ENCODE data around the gene TFDP1. TPM values are rescaled to one million over a fixed set of nuclear protein-coding genes. Genes with fewer than 3 reads are reported as not detected.

TFDP1 gene
- total and polyA plus RNA-seq, 12 donors = 16.4 to 51.4 (median 37.5) TPM

DNA sequence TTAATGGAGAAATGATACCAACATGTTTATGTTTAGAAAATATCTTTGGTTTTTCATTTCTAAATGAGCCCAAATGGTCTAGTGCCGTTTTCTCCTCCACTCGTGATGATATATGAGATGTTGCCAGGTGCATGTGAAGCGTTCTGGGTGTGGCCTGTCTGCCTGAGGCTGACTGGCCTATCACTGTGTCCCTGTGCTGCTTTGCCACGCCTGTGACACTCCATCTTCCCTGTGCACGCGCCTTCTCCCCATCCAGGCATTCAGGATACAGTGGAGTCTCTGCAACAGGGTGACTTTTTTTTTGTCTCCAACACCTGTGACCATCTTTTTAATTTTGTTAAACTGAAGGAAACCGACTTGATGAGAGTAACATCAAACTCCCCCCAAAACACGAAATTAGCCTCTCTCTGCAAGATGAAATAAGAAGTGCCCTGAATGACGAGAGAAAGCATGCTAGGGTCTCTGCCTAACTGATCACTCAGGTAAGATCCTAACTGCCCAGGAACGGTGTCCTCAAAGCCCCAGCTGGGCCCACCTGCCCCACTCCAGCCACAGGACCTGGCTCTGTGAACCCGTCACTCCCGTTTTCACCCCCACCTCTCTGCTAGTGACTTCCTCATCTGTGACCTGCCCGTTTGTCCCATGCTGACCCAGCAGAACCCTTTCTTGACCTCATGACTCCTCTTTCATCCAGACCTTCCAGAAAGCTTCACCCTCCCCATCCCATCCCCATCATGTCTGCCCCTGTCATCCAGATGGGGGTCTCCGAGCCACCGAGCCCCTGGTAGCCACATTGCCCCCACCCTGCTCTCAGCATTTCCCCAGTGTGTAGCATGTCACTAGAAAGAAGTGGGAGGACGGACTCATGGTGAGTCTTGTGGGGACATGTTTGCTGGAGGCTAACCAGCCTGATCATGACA, 33.2 kb upstream of the TFDP1 start:
- intact Hi-C loops (cut with DNase I) = loop anchor here in 1 of 10 donors (10.0 kb wide), 1 partner anchor 87 kb away; no protein-coding TSS in a partner anchor
- WGBS, 2 donors = 87 to 95% methylated on average over 16 of the region's 16 CpGs
- ATAC-seq (no peak), DNase-seq (no peak)
- H3K27ac ChIP-seq = no peak overlapping the region
- H3K9me3 ChIP-seq = no peaks in the 10 kb centered on the region
- H3K4me3 ChIP-seq = no peak overlapping the region
- no peaks in the 10 kb centered on the region for H3K27me3 ChIP-seq
- H3K36me3 ChIP-seq = peaks cover 0 to 65% (median 6%) of the 10 kb centered on the region in 9 donors
- TF ChIP-seq, protein P1, sequence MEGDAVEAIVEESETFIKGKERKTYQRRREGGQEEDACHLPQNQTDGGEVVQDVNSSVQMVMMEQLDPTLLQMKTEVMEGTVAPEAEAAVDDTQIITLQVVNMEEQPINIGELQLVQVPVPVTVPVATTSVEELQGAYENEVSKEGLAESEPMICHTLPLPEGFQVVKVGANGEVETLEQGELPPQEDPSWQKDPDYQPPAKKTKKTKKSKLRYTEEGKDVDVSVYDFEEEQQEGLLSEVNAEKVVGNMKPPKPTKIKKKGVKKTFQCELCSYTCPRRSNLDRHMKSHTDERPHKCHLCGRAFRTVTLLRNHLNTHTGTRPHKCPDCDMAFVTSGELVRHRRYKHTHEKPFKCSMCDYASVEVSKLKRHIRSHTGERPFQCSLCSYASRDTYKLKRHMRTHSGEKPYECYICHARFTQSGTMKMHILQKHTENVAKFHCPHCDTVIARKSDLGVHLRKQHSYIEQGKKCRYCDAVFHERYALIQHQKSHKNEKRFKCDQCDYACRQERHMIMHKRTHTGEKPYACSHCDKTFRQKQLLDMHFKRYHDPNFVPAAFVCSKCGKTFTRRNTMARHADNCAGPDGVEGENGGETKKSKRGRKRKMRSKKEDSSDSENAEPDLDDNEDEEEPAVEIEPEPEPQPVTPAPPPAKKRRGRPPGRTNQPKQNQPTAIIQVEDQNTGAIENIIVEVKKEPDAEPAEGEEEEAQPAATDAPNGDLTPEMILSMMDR (IDR thresholded peaks at IDR 0.05) = no peak
- peaks cover 15 to 45% (median 24%) of the 10 kb centered on the region in 9 donors for H3K4me1 ChIP-seq

- no peak overlapping the region for H3K4me3 ChIP-seq
- no peak for DNase-seq
- H3K27ac ChIP-seq = no peak overlapping the region
- no peaks in the 10 kb centered on the region for H3K27me3 ChIP-seq
- TF ChIP-seq, protein P1 (IDR thresholded peaks at IDR 0.05) = no peak
- H3K9me3 ChIP-seq = no peaks in the 10 kb centered on the region
- ATAC-seq = no peak
- H3K4me1 ChIP-seq = peaks cover 9 to 38% (median 18%) of the 10 kb centered on the region in 9 donors
- intact Hi-C loops (cut with DNase I) = loop anchor here in 1 of 10 donors (10.0 kb wide), 1 partner anchor 87 kb away; no protein-coding TSS in a partner anchor
- H3K36me3 ChIP-seq = peaks cover 0 to 62% (median 6%) of the 10 kb centered on the region in 9 donors
- WGBS, 2 donors = 94 to 96% methylated on average over 11 of the region's 11 CpGs
Measured at GRCh38 chr13:113552079-113552478, 32.5 kb upstream of the TFDP1 start.

- WGBS, 2 donors = 58 to 69% methylated on average over 16 of the region's 16 CpGs
- ATAC-seq (peak in 3 of 8 donors; percentile 12 to 46 (median 39)), DNase-seq (no peak)
- Histone ChIP-seq H3K4me1 (peaks cover 2 to 29% (median 12%) of the 10 kb centered on the region in 9 donors), H3K27ac (peak overlapping the region in 3 of 10 donors; percentile 33 to 54 (median 46)), H3K27me3 (no peaks in the 10 kb centered on the region), H3K9me3 (no peaks in the 10 kb centered on the region), H3K4me3 (no peak overlapping the region), H3K36me3 (peaks cover 0 to 56% (median 6%) of the 10 kb centered on the region in 9 donors)
- intact Hi-C loops (cut with DNase I) = loop anchor here in 1 of 10 donors (10.0 kb wide), 1 partner anchor 88 kb away; no protein-coding TSS in a partner anchor
- TF ChIP-seq, protein P1 (IDR thresholded peaks at IDR 0.05) = no peak
Measured at GRCh38 chr13:113552786-113553434, 31.6 kb upstream of the TFDP1 start.

Measured in heart right ventricle (tissue), 16 donors.